ENCODE data around the gene RPS6KA5. TPM values are rescaled to one million over a fixed set of nuclear protein-coding genes. Genes with fewer than 3 reads are reported as not detected.

Gene RPS6KA5
- total RNA-seq, 2 donors from 2014 or later, result 35.4 to 42.0 TPM

- peaks cover 7% of the 10 kb centered on the region for H3K27me3 Mint-ChIP-seq
- ATAC-seq, result no peak
- no peak overlapping the region for H3K4me3 Mint-ChIP-seq
- no peak overlapping the region for H3K27ac Mint-ChIP-seq
- no peaks in the 10 kb centered on the region for H3K9me3 ChIP-seq (ENCODE audit: control insufficient read depth, low read length, poor library complexity, severe bottlenecking)
- peaks cover 15% of the 10 kb centered on the region for H3K4me1 Mint-ChIP-seq
- H3K36me3 Mint-ChIP-seq (ENCODE audit: low read depth), result peaks cover 4% of the 10 kb centered on the region
- no peak for DNase-seq
Measured at GRCh38 chr14:90799420-90799819, 261.0 kb downstream of the RPS6KA5 start.

GRCh38 chr14:90797919-90798318, 262.5 kb downstream of the RPS6KA5 start:
- no peak for ATAC-seq
- Mint-ChIP-seq H3K27me3 (peaks cover 7% of the 10 kb centered on the region), H3K4me1 (peaks cover 15% of the 10 kb centered on the region), H3K27ac (no peak overlapping the region), H3K4me3 (no peak overlapping the region), H3K36me3 (ENCODE audit: low read depth) (peaks cover 4% of the 10 kb centered on the region)
- no peak for DNase-seq
- H3K9me3 ChIP-seq (ENCODE audit: control insufficient read depth, low read length, poor library complexity, severe bottlenecking), result no peaks in the 10 kb centered on the region

Other genes with a start within 250 kb of the RPS6KA5 start
- 10 to 100 TPM in 1 of 2 donors, 1 to 10 TPM in 1; 2.5 to 28.3 TPM for gene TTC7B, start 244.2 kb downstream of the RPS6KA5 start, total RNA-seq
- 10 to 100 TPM; 81.7 to 86.0 TPM for gene DGLUCY, start 53.4 kb upstream of the RPS6KA5 start, total RNA-seq
- 10 to 100 TPM in 1 of 2 donors, 1 to 10 TPM in 1; 7.6 to 12.4 TPM for gene GPR68, start 184.1 kb upstream of the RPS6KA5 start, total RNA-seq